Raji (cell line): ENCODE measurements around the gene TGFB3.

Experiments
- POLR2A ChIP-seq: IDR thresholded peaks from 2 replicates; pipeline ENCODE4 v1.6.1; 2011; ENCODE audit warnings: low read depth, low read length, control low read depth; ENCODE audit not compliant: insufficient read depth

TGFB3 gene

GRCh38 chr14:75995372-75996041, 13.7 kb upstream of the TGFB3 start:
- no peak for TF ChIP-seq POLR2A

DNA sequence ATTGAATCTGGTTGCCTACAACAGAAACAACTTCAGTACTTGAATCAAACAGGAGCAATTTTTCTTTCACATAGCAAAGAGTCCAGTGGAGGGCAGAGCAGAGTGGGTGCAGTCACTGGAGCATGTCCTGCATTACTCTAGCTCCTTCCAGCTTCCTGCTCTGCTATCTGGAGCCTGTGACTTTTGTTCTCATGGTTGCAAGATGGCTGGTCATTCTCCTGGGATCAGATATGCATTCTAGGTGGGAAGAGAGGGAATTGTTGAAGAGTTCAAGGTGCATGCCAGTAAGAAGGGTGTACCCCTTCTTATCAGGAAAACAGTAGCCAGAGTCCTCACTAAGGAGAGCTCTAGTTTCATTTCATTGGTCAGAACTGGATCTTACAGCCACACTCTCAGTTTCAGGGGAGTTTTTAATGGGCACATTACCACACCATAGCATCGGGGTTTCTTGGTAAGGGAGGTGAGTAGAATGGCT, 11.8 kb upstream of the TGFB3 start:
- no peak for TF ChIP-seq POLR2A

GRCh38 chr14:75991753-75992152, 10.0 kb upstream of the TGFB3 start:
- no peak for TF ChIP-seq POLR2A

- no peak for TF ChIP-seq POLR2A
Observed at GRCh38 chr14:75990297-75990696, 8.5 kb upstream of the TGFB3 start.

- TF ChIP-seq POLR2A, result no peak
Observed at GRCh38 chr14:75989134-75989533, 7.3 kb upstream of the TGFB3 start.

GRCh38 chr14:75987201-75987970, 5.6 kb upstream of the TGFB3 start:
- TF ChIP-seq POLR2A, result no peak

DNA sequence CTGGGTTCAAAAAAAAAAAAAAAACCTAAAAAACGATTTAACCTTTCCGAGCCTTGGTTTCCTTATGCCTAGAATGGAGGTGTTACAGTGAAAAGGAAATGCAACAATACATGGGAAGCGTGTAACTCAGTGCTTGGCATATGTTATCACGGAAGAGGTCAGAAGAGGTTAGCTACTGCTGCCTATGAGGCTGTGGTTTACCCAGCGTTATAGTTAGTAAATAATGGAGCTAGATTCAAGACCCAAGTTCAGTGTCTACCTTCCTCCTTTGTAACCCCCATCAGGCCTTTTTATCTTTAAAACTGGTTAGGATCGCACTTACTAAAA, 4.6 kb upstream of the TGFB3 start:
- TF ChIP-seq POLR2A, result no peak

DNA sequence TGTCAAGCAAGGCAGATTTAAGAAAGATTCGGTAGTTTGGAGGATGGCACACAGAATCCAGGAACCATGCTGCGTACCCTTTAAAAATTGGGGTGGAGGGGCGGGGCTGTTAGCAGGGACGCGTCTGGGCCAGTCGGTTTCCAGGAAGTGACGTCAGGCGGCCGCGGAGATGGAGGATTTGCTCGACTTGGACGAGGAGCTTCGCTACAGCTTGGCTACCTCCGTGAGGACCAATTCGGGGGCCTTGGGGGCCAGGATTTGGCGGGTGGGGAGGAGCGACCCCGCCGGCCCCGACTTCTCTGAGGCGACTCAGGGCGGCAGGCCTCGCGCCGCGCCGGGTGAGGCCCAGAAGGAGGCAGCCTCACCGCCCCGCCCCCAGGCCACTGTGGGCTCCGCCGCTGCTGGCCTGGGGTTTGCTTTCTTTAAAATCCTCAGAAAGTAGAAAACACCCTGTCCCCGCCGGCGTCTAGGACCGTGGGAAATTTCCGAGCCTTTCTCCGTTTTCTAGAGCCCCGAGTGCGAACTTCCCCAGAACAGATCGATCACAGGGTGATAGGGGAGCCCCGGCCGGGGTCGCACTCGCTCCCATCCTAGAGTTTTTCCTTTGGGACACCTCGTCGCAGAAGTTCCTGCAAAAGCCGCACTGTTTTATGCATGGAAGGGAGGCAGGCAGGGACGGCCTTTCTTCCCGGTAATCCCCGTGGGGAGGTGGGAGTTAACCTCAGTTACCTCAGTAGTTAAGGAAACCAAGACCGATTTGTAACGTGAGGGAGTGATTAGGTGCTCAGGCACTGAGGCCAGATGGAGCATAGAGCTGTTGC, 4.0 kb upstream of the TGFB3 start, which contains the start of gene IFT43:
IFT43 (plus strand) TSS at position 146 of the 821 bp plus-strand sequence; CDS start at position 170, 24 bp downstream.
- TF ChIP-seq POLR2A, result peak; percentile 44

GRCh38 chr14:75984674-75985073, 2.9 kb upstream of the TGFB3 start:
- no peak for TF ChIP-seq POLR2A

- TF ChIP-seq POLR2A, result no peak
Observed at GRCh38 chr14:75983019-75983358, 1.2 kb upstream of the TGFB3 start.

- TF ChIP-seq POLR2A, result no peak
Observed at GRCh38 chr14:75982266-75983018, 647 bp upstream of the TGFB3 start.

DNA sequence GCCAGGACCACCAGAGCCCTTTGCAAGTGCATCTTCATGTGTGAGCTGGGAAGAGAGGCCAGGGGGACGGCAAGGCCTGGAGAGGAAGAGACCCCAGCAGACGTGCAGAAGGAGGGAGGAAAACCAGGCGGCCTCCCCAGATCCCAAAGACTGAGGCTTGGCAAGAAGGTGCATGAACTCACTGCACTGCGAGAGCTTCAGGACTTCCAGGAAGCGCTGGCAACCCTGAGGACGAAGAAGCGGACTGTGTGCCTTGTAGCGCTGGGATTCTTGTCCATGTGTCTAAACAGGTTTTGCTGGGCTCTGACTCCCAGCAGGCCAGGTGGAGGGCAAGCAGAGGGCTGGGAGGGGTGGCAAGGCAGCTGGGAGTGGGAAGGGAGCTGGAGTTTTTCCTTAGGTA, 939 bp downstream of the TGFB3 start:
- no peak for TF ChIP-seq POLR2A

- TF ChIP-seq POLR2A, result no peak
Observed at GRCh38 chr14:75979648-75980565, 1.9 kb downstream of the TGFB3 start.

DNA sequence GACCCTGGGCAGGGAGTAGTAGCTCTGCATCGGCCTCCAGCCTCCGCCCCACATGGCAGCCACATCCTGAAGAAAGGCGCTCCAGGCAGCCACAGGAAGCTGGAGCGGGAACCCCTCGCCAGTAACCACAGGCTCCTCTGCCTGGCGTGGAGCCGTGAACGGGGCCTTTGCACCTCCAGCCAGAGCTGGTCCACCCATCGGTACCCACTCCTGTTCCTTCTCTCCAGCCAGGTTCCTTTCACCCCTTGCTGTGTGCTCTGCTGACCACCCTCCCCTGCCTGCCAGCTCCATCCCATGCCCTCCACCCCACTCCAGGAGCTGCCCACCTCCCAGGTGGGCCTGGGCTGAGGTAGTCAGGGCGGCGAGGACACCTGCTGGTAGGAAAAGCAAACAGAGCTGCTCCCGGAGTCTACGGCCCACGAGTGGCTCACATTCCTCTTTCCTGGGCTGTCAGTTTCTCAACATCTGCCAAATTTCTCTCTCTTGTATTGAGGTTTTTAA, 2.7 kb downstream of the TGFB3 start:
- TF ChIP-seq POLR2A, result no peak

GRCh38 chr14:75978249-75978731, 3.5 kb downstream of the TGFB3 start:
- no peak for TF ChIP-seq POLR2A
